ENCODE data around the gene TPPP.

- TF ChIP-seq CTCF (IDR thresholded peaks at IDR 0.05; ENCODE audit: low read depth, low read length) = peak; percentile 92
- no peak for TF ChIP-seq MYC (IDR thresholded peaks at IDR 0.05; ENCODE audit: low read depth, low read length)
- peak; percentile 24 for TF ChIP-seq POLR2A (IDR thresholded peaks at IDR 0.05; ENCODE audit: extremely low read depth, insufficient read length)
Observed at GRCh38 chr5:671459-672328, 21.5 kb downstream of the TPPP start.
